ENCODE data around the gene APLF.
"Not testable (repeated sequence)": the region's sequence is repeated elsewhere in the genome, so short reads cannot be mapped to it uniquely, and the experiment has no call there.

Gene APLF

DNA sequence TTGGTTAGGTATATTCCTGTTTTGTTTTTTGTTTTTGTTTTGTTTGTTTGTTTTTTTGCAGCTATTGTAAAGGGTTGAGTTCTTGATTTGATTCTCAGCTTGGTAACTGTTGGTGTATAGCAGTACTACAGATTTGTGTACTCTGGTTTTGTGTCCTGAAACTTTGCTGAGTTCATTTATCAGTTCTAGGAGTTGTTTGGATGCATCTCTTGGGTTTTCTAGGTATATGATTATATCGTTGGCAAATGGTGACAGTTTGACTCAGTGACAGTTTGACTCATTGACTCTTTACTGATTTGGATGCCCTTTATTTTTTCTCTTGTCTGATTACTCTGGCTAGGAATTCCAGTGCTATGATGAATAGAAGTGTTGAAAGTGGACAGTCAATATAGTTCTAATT, 53.7 kb downstream of the APLF start:
- WGBS (ENCODE audit: extremely low coverage, insufficient coverage, insufficient read length), result no CpG with 5 or more reads among the region's 1 CpG
- no peak overlapping the region for H2BK120ac ChIP-seq (ENCODE audit: insufficient read depth, low read length, poor library complexity)
- H3K27ac ChIP-seq (ENCODE audit: low read depth, low read length), result no peak overlapping the region
- H3K18ac ChIP-seq (ENCODE audit: low read length), result no peak overlapping the region
- no peak overlapping the region for H2AFZ ChIP-seq (ENCODE audit: insufficient read depth, low read length, poor library complexity)
- no peaks in the 10 kb centered on the region for H3K27me3 ChIP-seq (ENCODE audit: insufficient read depth, low read length)
- no peak overlapping the region for H4K8ac ChIP-seq (ENCODE audit: low read depth, low read length)
- H3K4me3 ChIP-seq (ENCODE audit: low read depth, low read length), result no peak overlapping the region
- no peak overlapping the region for H4K91ac ChIP-seq (ENCODE audit: low read depth, low read length)
- no peak overlapping the region for H2AK5ac ChIP-seq (ENCODE audit: low read length)
- H3K4me2 ChIP-seq (ENCODE audit: low read length), result no peak overlapping the region
- no peak overlapping the region for H3K14ac ChIP-seq (ENCODE audit: low read length)
- H3K9ac ChIP-seq (ENCODE audit: low read length), result no peak overlapping the region
- H4K12ac ChIP-seq (ENCODE audit: low read depth, low read length), result no peak overlapping the region
- DNase-seq, result no peak
- H3K4me1 ChIP-seq (ENCODE audit: control insufficient read depth in 1 of 2, insufficient read depth in 2 of 2, low read length in 2 of 2), result no peaks in the 10 kb centered on the region
- no peak overlapping the region for H2BK12ac ChIP-seq (ENCODE audit: low read length)
- no peak overlapping the region for H2BK5ac ChIP-seq (ENCODE audit: low read depth, low read length, poor library complexity)
- no peaks in the 10 kb centered on the region for H3K36me3 ChIP-seq (ENCODE audit: control insufficient read depth in 1 of 2, insufficient read depth in 2 of 2, low read length in 2 of 2)
- H3K23ac ChIP-seq (ENCODE audit: low read length), result no peak overlapping the region
- no peak overlapping the region for H3K4ac ChIP-seq (ENCODE audit: low read depth, low read length)
- H3K79me1 ChIP-seq (ENCODE audit: low read length), result no peaks in the 10 kb centered on the region
- no peaks in the 10 kb centered on the region for H3K9me3 ChIP-seq (ENCODE audit: insufficient read depth, low read depth, low read length)
- H3K79me2 ChIP-seq (ENCODE audit: control insufficient read depth, insufficient read depth, low read length, poor library complexity), result no peaks in the 10 kb centered on the region

DNA sequence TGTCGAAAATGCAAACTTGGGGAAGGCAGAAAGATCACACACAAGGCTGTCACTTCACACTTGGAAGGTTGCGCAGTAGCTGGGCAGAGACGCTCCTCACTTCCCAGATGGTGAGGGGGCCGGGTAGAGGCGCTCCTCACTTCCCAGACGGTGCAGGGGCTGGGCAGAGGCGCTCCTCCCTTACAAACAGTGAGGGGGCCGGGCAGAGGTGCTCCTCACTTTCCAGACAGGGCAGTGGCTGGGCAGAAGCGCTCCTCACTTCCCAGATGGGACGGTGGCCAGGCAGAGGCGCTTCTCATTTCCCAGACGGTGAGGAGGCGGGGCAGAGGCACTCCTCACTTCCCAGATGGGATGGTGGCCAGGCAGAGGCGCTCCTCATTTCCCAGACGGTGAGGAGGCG, 59.6 kb downstream of the APLF start:
- not testable (repeated sequence) for H2BK12ac ChIP-seq (ENCODE audit: low read length); H3K4me3 ChIP-seq (ENCODE audit: low read depth, low read length); H3K9me3 ChIP-seq (ENCODE audit: insufficient read depth, low read depth, low read length); DNase-seq; H4K8ac ChIP-seq (ENCODE audit: low read depth, low read length); H3K79me2 ChIP-seq (ENCODE audit: control insufficient read depth, insufficient read depth, low read length, poor library complexity); H2BK5ac ChIP-seq (ENCODE audit: low read depth, low read length, poor library complexity); H3K79me1 ChIP-seq (ENCODE audit: low read length); H3K4ac ChIP-seq (ENCODE audit: low read depth, low read length); H2AFZ ChIP-seq (ENCODE audit: insufficient read depth, low read length, poor library complexity); H2BK120ac ChIP-seq (ENCODE audit: insufficient read depth, low read length, poor library complexity); H2AK5ac ChIP-seq (ENCODE audit: low read length); H3K14ac ChIP-seq (ENCODE audit: low read length); H3K4me1 ChIP-seq (ENCODE audit: control insufficient read depth in 1 of 2, insufficient read depth in 2 of 2, low read length in 2 of 2); H3K27me3 ChIP-seq (ENCODE audit: insufficient read depth, low read length); H3K18ac ChIP-seq (ENCODE audit: low read length); H3K4me2 ChIP-seq (ENCODE audit: low read length); H4K12ac ChIP-seq (ENCODE audit: low read depth, low read length); H3K9ac ChIP-seq (ENCODE audit: low read length); H3K27ac ChIP-seq (ENCODE audit: low read depth, low read length); H3K23ac ChIP-seq (ENCODE audit: low read length); H4K91ac ChIP-seq (ENCODE audit: low read depth, low read length)
- peaks cover 5 to 17% of the 10 kb centered on the region in 2 experiments for H3K36me3 ChIP-seq (ENCODE audit: control insufficient read depth in 1 of 2, insufficient read depth in 2 of 2, low read length in 2 of 2)
- no CpG with 5 or more reads among the region's 16 CpGs for WGBS (ENCODE audit: extremely low coverage, insufficient coverage, insufficient read length)

DNA sequence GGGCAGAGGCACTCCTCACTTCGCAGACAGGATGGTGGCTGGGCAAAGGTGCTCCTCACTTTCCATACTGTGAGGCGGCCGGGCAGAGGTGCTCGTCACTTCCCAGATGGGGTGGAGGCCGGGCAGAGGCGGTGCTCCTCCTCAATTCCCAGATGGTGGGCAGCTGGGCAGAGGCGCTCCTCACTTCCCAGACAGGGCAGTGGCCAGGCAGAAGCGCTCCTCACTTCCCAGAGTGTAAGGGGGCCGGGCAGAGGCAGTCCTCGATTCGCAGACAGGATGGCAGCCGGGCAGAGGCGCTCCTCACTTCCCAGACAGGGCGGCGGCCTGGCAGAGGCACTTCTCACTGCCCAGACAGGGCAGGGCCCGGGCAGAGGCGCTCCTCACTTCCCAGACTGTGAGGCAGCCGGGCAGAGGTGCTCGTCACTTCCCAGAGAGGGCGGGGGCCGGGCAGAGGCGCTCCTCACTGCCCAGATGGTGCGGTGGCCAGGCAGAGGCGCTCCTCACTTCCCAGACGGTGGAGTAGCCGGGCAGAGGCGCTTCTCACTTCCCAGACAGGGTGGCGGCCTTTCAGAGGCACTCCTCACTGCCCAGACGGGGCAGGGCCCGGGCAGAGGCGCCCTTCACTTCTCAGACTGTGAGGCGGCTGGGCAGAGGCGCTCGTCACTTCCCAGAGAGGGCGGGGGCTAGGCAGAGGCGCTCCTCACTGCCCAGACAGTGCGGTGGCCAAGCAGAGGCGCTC, 60.1 kb downstream of the APLF start:
- H3K14ac ChIP-seq (ENCODE audit: low read length); H3K27me3 ChIP-seq (ENCODE audit: insufficient read depth, low read length); H2AFZ ChIP-seq (ENCODE audit: insufficient read depth, low read length, poor library complexity); DNase-seq; H3K27ac ChIP-seq (ENCODE audit: low read depth, low read length); H3K4me2 ChIP-seq (ENCODE audit: low read length); H3K4ac ChIP-seq (ENCODE audit: low read depth, low read length); H3K79me1 ChIP-seq (ENCODE audit: low read length); H2BK120ac ChIP-seq (ENCODE audit: insufficient read depth, low read length, poor library complexity); H3K4me1 ChIP-seq (ENCODE audit: control insufficient read depth in 1 of 2, insufficient read depth in 2 of 2, low read length in 2 of 2); H2BK5ac ChIP-seq (ENCODE audit: low read depth, low read length, poor library complexity); H2AK5ac ChIP-seq (ENCODE audit: low read length); H4K12ac ChIP-seq (ENCODE audit: low read depth, low read length); H4K91ac ChIP-seq (ENCODE audit: low read depth, low read length); H3K4me3 ChIP-seq (ENCODE audit: low read depth, low read length); H3K9ac ChIP-seq (ENCODE audit: low read length); H4K8ac ChIP-seq (ENCODE audit: low read depth, low read length); H3K9me3 ChIP-seq (ENCODE audit: insufficient read depth, low read depth, low read length); H3K18ac ChIP-seq (ENCODE audit: low read length); H3K79me2 ChIP-seq (ENCODE audit: control insufficient read depth, insufficient read depth, low read length, poor library complexity); H2BK12ac ChIP-seq (ENCODE audit: low read length); H3K23ac ChIP-seq (ENCODE audit: low read length): not testable (repeated sequence)
- H3K36me3 ChIP-seq (ENCODE audit: control insufficient read depth in 1 of 2, insufficient read depth in 2 of 2, low read length in 2 of 2), result peaks cover 5 to 17% of the 10 kb centered on the region in 2 experiments
- no CpG with 5 or more reads among the region's 38 CpGs for WGBS (ENCODE audit: extremely low coverage, insufficient coverage, insufficient read length)

DNA sequence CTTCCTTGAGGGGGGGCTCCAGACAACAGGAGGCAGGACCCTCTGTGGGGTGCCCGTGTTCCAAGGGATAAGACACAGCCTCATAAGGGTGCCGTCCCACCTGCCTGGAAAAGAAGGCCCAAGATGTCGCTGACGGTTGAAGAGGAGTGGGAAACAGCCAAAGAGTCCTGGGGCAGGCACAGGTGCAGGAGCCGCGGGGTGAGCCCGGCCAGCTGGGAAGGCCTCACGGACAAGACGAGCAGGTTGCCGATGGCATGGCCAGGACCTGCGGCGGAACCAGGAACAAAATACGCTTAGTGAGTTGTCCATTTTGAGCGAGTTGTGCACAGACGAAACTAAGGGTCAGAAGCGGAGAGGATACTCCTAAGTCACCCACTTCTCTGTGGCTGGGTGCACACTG, 61.8 kb downstream of the APLF start:
- H3K9ac ChIP-seq (ENCODE audit: low read length); H2BK120ac ChIP-seq (ENCODE audit: insufficient read depth, low read length, poor library complexity); H4K12ac ChIP-seq (ENCODE audit: low read depth, low read length); H3K9me3 ChIP-seq (ENCODE audit: insufficient read depth, low read depth, low read length); H4K8ac ChIP-seq (ENCODE audit: low read depth, low read length); H3K4me2 ChIP-seq (ENCODE audit: low read length); H2AK5ac ChIP-seq (ENCODE audit: low read length); H2AFZ ChIP-seq (ENCODE audit: insufficient read depth, low read length, poor library complexity); H3K79me1 ChIP-seq (ENCODE audit: low read length); H3K4ac ChIP-seq (ENCODE audit: low read depth, low read length); H3K18ac ChIP-seq (ENCODE audit: low read length); H3K14ac ChIP-seq (ENCODE audit: low read length); H3K27ac ChIP-seq (ENCODE audit: low read depth, low read length); H2BK5ac ChIP-seq (ENCODE audit: low read depth, low read length, poor library complexity); H4K91ac ChIP-seq (ENCODE audit: low read depth, low read length); H3K23ac ChIP-seq (ENCODE audit: low read length); H3K4me1 ChIP-seq (ENCODE audit: control insufficient read depth in 1 of 2, insufficient read depth in 2 of 2, low read length in 2 of 2); H3K4me3 ChIP-seq (ENCODE audit: low read depth, low read length); DNase-seq; H3K27me3 ChIP-seq (ENCODE audit: insufficient read depth, low read length); H3K79me2 ChIP-seq (ENCODE audit: control insufficient read depth, insufficient read depth, low read length, poor library complexity); H2BK12ac ChIP-seq (ENCODE audit: low read length): not testable (repeated sequence)
- no CpG with 5 or more reads among the region's 16 CpGs for WGBS (ENCODE audit: extremely low coverage, insufficient coverage, insufficient read length)
- peaks cover 5 to 17% of the 10 kb centered on the region in 2 experiments for H3K36me3 ChIP-seq (ENCODE audit: control insufficient read depth in 1 of 2, insufficient read depth in 2 of 2, low read length in 2 of 2)

All from trophoblast cell (in vitro differentiated cells and primary cell).